Stimulated activated CD4-positive, alpha-beta T cell treated with anti-CD3 and anti-CD28 coated beads, Interleukin-12 subunit alpha, Interleukin-12 subunit beta, amount 100 ng/mL, for 4 hours (primary cell): ENCODE measurements around the gene TARDBP.
A peak's percentile ranks its signal among the peaks of the same experiment; 100 is the strongest.
"Not testable (repeated sequence)": the region's sequence is repeated elsewhere in the genome, so short reads cannot be mapped to it uniquely, and the experiment has no call there.

Source experiments
- DNase-seq: peaks from one replicate; pipeline ENCODE4 v3.0.0-alpha.2; 2020

Gene TARDBP

DNA sequence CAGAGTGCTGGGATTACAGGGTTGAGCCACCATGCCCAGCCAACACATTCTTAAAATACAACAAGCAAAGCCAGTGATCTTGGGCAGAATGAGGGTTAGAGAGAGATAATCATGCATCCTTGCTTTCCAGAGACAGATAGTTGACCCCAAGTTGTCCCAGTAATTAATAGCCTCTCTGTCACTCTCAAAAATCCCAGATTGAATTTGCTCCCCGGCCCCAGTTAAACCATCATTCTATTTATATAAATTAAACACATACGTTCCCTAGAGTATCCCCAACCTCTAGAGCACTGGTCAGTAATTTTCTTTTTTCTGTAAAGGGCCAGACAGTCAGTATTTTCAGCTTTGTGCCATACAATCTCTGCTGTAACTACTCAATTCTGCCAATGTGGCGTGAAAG is 16.4 kb upstream of the TARDBP start:
- no peak for DNase-seq

- DNase-seq, result no peak
Observed at GRCh38 chr1:11000526-11000925, 11.9 kb upstream of the TARDBP start.

- no peak for DNase-seq
Observed at GRCh38 chr1:11013160-11013531, 692 bp downstream of the TARDBP start.

DNA sequence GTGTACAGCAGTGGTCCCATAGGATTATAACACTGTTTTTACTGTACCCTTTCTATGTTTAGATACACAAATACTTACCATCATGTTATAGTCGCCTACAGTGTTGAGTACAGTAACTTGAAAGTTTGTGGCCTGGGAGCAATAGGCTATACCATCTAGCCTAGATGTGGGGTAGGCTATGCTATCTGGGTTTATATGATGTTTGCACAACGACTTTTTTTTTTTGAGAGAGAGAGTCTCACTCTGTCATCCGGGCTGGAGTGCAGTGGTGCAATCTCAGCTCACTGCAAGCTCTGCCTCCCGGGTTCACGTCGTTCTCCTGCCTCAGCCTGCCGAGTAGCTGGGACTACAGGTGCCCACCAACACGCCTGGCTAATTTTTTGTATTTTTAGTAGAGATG is 6.9 kb downstream of the TARDBP start:
- not testable (repeated sequence) for DNase-seq

GRCh38 chr1:11019971-11020370 is 7.5 kb downstream of the TARDBP start:
- no peak for DNase-seq

- no peak for DNase-seq
Observed at GRCh38 chr1:11023201-11023600, 10.7 kb downstream of the TARDBP start.

DNA sequence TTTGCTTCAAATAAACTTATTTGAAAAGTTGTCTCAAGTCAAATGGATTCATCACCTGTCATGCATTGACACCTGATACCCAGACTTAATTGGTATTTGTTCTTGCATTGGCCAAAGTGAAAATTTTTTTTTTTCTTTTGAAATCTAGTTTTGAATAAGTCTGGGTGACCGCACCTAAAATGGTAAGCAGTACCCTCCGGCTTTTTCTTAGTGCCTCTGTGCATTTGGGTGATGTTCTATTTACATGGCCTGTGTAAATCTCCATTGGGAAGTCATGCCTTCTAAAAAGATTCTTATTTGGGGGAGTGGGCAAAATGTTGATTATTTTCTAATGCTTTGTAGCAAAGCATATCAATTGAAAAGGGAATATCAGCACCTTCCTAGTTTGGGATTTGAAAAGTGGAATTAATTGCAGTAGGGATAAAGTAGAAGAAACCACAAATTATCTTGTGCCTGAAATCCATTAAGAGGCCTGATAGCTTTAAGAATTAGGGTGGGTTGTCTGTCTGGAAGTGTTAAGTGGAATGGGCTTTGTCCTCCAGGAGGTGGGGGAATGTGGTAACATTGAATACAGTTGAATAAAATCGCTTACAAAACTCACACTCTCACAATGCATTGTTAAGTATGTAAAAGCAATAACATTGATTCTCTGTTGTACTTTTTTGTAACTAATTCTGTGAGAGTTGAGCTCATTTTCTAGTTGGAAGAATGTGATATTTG is 11.9 kb downstream of the TARDBP start:
- DNase-seq, result no peak

GRCh38 chr1:11024874-11025203 is 12.4 kb downstream of the TARDBP start:
- no peak for DNase-seq

GRCh38 chr1:11025618-11026017 is 13.2 kb downstream of the TARDBP start:
- no peak for DNase-seq

DNA sequence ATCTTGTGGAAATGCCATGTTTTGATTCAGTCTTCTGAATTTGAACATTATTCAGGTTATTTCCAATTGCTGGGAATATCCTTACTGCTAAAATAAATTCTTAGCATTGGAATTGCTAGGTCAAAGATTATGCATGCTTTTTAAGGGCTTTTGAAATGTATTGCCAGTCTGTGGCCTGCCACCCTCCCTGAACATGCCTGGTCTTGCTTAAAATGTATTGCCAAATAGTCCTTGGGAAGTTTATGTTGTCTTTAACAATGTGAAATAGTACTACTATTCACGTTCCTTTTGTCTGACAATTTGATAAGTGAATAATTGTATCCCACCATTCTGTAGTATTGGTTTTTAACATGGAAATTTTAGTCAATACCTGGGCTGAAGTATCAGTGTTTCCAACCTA is 13.6 kb downstream of the TARDBP start:
- DNase-seq, result no peak

DNA sequence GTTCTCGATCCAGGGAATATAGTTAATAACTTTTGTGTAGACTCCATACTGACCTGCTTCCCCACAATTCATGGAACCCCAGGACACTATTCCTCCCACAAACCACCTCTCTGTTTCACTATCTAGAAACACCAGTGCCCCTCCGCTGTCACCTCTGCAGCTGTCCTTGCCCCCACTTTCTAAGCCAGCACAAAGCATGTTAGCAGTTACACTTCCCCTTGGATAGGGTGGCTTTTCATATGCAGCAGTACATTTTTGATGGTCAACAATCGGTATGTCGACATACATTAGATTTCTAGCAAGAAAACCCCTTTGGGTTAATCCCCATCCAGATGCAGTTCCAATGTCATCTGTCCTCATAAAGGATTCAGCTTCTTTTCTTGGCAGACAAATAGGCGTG is 14.4 kb downstream of the TARDBP start:
- no peak for DNase-seq

- DNase-seq, result no peak
Observed at GRCh38 chr1:11027316-11027715, 14.9 kb downstream of the TARDBP start.

DNA sequence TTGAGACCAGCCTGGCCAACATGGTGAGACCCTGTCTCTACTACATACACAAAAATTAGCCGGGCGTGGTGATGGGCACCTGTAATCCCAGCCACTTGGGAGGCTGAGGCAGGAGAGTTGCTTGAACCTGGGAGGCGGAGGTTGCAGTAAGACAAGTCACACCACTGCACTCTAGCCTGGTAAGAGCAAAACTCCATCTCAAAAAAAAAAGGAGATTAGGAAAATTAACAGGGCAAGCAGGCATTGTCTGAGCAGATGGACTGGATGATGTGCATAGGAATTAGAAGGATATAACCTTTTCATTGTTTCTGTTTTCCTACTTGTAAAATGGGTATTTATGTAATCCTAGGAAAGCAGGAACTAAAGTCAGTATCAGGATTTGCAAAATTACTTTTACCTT is 15.6 kb downstream of the TARDBP start:
- DNase-seq, result no peak

GRCh38 chr1:11030865-11031264 is 18.4 kb downstream of the TARDBP start:
- no peak for DNase-seq

DNA sequence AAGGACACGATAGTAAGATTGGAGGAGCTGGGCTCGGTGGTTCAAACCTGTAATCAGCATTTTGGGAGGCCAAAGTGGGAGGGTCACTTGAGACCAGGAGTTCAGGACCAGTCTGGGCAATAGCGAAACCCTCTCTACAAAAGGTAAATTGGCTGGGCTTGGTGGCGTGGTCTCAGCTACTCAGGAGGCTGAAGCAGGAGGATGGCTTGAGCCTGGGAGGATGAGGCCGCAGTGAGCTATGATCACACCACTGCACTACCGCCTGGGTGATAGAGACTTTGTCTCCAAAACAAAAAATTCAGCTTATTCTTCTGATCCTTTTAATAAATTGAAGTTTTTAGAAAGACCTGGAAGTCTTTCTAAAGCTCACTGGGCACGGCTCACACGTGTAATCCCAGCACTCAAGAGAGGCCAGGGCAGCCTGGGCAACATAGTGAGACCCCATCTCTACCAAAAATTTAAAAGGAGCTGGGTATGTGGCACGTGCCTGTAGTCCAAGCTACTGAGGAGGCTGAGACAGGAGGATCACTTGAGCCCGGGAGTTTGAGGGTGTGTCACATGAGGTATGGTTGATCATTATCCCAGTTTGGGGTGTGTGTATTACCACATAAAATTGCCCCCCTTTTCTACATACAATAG is 19.3 kb downstream of the TARDBP start:
- no peak for DNase-seq

- DNase-seq, result not testable (repeated sequence)
Observed at GRCh38 chr1:11037019-11037739, 24.7 kb downstream of the TARDBP start.

GRCh38 chr1:11037740-11038182 is 25.3 kb downstream of the TARDBP start:
- DNase-seq, result peak; percentile 88

- DNase-seq, result no peak
Observed at GRCh38 chr1:11039351-11040104, 27.1 kb downstream of the TARDBP start.

- not testable (repeated sequence) for DNase-seq
Observed at GRCh38 chr1:11040105-11040429, 27.6 kb downstream of the TARDBP start.

GRCh38 chr1:11041048-11041447 is 28.6 kb downstream of the TARDBP start:
- DNase-seq, result no peak

DNA sequence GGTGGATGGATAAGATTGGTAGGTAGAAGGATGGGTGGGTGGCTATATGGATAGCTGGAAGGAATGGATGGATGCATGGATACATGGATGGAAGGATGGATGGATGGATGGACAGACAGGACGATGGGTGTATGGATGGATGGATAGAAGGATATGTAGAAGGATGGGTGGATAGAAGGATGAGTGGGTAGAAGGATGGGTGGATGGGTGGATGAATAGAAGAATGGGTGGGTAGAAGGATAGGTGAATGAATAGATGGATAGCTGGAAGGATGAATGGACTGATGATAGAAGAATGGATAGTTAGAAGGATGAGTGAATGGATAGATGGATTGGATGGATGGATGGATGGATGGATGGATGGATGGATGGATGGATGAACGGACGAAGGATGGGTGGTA is 29.6 kb downstream of the TARDBP start:
- DNase-seq, result no peak

DNA sequence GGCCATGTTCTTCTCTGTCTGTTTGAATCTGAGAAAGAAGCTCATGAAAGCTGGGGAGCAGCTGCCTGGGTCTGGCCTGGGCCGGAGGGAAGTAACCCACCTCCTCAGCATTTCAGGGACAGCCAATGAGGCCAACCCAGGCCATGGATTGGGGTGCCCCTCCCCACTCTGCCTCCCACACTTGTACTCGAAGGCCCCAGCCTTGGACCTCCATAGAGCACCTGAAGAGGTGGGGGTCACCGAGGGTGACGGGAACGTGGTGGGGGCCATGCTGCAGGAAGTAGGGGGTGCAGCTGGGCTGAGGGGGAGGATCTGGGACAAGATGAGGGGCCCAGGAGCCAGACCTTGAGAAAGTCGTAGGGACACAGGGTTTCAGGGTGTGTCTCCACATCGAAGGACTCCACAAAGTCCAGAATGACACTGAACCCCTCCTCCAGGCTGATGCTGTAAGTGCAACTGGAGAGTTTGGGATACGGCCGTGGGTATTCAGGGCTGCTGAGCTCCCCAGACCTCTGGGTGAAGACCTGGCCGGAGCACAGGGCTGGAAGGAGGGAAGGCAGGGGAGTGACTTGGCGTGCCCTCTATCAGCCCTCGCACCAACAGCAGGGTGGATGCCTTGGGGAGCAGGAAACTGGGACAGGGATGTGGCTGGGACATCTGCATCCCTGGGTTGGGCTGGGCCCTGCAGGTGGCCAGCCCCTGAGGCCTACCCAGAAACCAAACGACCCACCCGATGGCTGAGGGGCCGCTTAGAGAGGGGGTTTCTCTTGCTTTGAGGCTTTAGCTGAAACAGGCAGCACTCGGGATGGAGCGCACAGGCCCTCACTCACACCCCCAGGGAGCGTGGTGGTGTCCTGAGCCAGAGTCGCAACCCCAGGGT is 30.8 kb downstream of the TARDBP start:
- no peak for DNase-seq
